ENCODE measurements around the gene PAK5. TPM values are rescaled to one million over a fixed set of nuclear protein-coding genes. Genes with fewer than 3 reads are reported as not detected.

The PAK5 gene
- total and polyA plus RNA-seq, 4 donors, result 0.03 to 0.51 (median 0.16) TPM

- ATAC-seq (ENCODE audit: insufficient read depth, low FRiP score) (no peak), DNase-seq (no peak)
- H3K36me3 ChIP-seq (ENCODE audit: control insufficient read depth in 4 of 4, insufficient read depth in 4 of 4, low read length in 4 of 4), result no peaks in the 10 kb centered on the region
- H3K4me3 ChIP-seq, result no peak overlapping the region
- no peak overlapping the region for H3K9ac ChIP-seq (ENCODE audit: insufficient read depth in 1 of 2, low read length in 2 of 2)
- no peaks in the 10 kb centered on the region for H3K9me3 ChIP-seq (ENCODE audit: control insufficient read depth in 4 of 4, insufficient read depth in 3 of 4, low read length in 3 of 4)
- no peaks in the 10 kb centered on the region for H3K4me1 ChIP-seq (ENCODE audit: control insufficient read depth in 5 of 5, insufficient read depth in 5 of 5, low read length in 5 of 5)
- H3K27ac ChIP-seq (ENCODE audit: low read depth in 1 of 2, low read length in 1 of 2), result no peak overlapping the region
- 87 to 88% methylated on average over 6 of the region's 6 CpGs for WGBS, 2 donors
- TF ChIP-seq CTCF (IDR thresholded peaks at IDR 0.05; ENCODE audit: control extremely low read depth, extremely low read depth), result no peak
- no peaks in the 10 kb centered on the region for H3K27me3 ChIP-seq (ENCODE audit: control insufficient read depth in 3 of 3, insufficient read depth in 3 of 3, low read length in 2 of 3)
These were observed 68.9 kb downstream of the PAK5 start for GRCh38 chr20:9769954-9770353.

GRCh38 chr20:9761476-9761875, 77.4 kb downstream of the PAK5 start:
- 81 to 92% methylated on average over 1 of the region's 1 CpG for WGBS, 2 donors
- no peak for DNase-seq
- no peak for TF ChIP-seq CTCF (IDR thresholded peaks at IDR 0.05; ENCODE audit: control extremely low read depth, extremely low read depth)
- no peaks in the 10 kb centered on the region for H3K4me1 ChIP-seq (ENCODE audit: control insufficient read depth in 5 of 5, insufficient read depth in 5 of 5, low read length in 5 of 5)
- no peak overlapping the region for H3K9ac ChIP-seq (ENCODE audit: insufficient read depth in 1 of 2, low read length in 2 of 2)
- H3K27me3 ChIP-seq (ENCODE audit: control insufficient read depth in 3 of 3, insufficient read depth in 3 of 3, low read length in 2 of 3), result no peaks in the 10 kb centered on the region
- no peak overlapping the region for H3K27ac ChIP-seq (ENCODE audit: low read depth in 1 of 2, low read length in 1 of 2)
- H3K9me3 ChIP-seq (ENCODE audit: control insufficient read depth in 4 of 4, insufficient read depth in 3 of 4, low read length in 3 of 4), result no peaks in the 10 kb centered on the region
- no peak overlapping the region for H3K4me3 ChIP-seq
- ATAC-seq (ENCODE audit: insufficient read depth, low FRiP score), result no peak
- H3K36me3 ChIP-seq (ENCODE audit: control insufficient read depth in 4 of 4, insufficient read depth in 4 of 4, low read length in 4 of 4), result no peaks in the 10 kb centered on the region

GRCh38 chr20:9759392-9759791, 79.5 kb downstream of the PAK5 start:
- H3K36me3 ChIP-seq (ENCODE audit: control insufficient read depth in 4 of 4, insufficient read depth in 4 of 4, low read length in 4 of 4), result no peaks in the 10 kb centered on the region
- no peak overlapping the region for H3K27ac ChIP-seq (ENCODE audit: low read depth in 1 of 2, low read length in 1 of 2)
- DNase-seq (no peak), ATAC-seq (ENCODE audit: insufficient read depth, low FRiP score) (no peak)
- H3K4me1 ChIP-seq (ENCODE audit: control insufficient read depth in 5 of 5, insufficient read depth in 5 of 5, low read length in 5 of 5), result no peaks in the 10 kb centered on the region
- WGBS, 2 donors, result 52 to 74% methylated on average over 4 of the region's 4 CpGs
- TF ChIP-seq CTCF (IDR thresholded peaks at IDR 0.05; ENCODE audit: control extremely low read depth, extremely low read depth), result no peak
- no peaks in the 10 kb centered on the region for H3K9me3 ChIP-seq (ENCODE audit: control insufficient read depth in 4 of 4, insufficient read depth in 3 of 4, low read length in 3 of 4)
- H3K9ac ChIP-seq (ENCODE audit: insufficient read depth in 1 of 2, low read length in 2 of 2), result no peak overlapping the region
- H3K27me3 ChIP-seq (ENCODE audit: control insufficient read depth in 3 of 3, insufficient read depth in 3 of 3, low read length in 2 of 3), result no peaks in the 10 kb centered on the region
- no peak overlapping the region for H3K4me3 ChIP-seq

GRCh38 chr20:9758752-9759151, 80.1 kb downstream of the PAK5 start:
- no peak for ATAC-seq (ENCODE audit: insufficient read depth, low FRiP score)
- WGBS, 2 donors, result 35 to 70% methylated on average over 1 of the region's 1 CpG

More at GRCh38 chr20:9758752-9759151, 80.1 kb downstream of the PAK5 start:
- Histone ChIP-seq H3K27ac (ENCODE audit: low read depth in 1 of 2, low read length in 1 of 2) (no peak overlapping the region), H3K4me1 (ENCODE audit: control insufficient read depth in 5 of 5, insufficient read depth in 5 of 5, low read length in 5 of 5) (no peaks in the 10 kb centered on the region), H3K27me3 (ENCODE audit: control insufficient read depth in 3 of 3, insufficient read depth in 3 of 3, low read length in 2 of 3) (no peaks in the 10 kb centered on the region), H3K9ac (ENCODE audit: insufficient read depth in 1 of 2, low read length in 2 of 2) (no peak overlapping the region), H3K36me3 (ENCODE audit: control insufficient read depth in 4 of 4, insufficient read depth in 4 of 4, low read length in 4 of 4) (no peaks in the 10 kb centered on the region), H3K9me3 (ENCODE audit: control insufficient read depth in 4 of 4, insufficient read depth in 3 of 4, low read length in 3 of 4) (no peaks in the 10 kb centered on the region), H3K4me3 (no peak overlapping the region)
- no peak for TF ChIP-seq CTCF (IDR thresholded peaks at IDR 0.05; ENCODE audit: control extremely low read depth, extremely low read depth)
- no peak for DNase-seq
